HG02571 (cell line): Measurements from ENCODE around the gene ELP1.

Source experiments
- ATAC-seq: cut with Tn5 transposase; IDR thresholded peaks from one replicate; pipeline ENCODE4 v1.9.1; 2021; ENCODE audit warnings: mild to moderate bottlenecking, moderate library complexity; ENCODE audit not compliant: unreplicated experiment

ELP1 gene

DNA sequence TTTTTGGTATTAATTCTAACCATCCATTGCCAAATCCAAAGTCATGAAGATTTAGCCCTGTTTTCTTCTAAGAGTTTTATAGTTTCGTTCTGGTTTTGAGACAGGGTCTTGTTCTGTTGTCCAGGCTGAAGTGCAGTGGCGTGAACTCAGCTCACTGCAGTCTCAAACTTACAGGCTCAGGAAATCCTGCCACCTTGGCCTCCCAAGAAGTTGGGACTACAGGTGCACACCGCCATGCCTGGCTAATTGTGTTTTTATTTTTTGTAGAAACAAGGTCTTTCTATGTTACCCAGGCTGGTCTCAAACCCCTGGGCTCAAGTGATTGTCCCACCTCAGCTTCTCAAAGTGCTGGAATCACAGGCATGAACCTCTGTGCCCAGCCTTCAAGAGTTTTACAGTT, 50.8 kb downstream of the ELP1 start:
- ATAC-seq = no peak

GRCh38 chr9:108882052-108882888, 51.7 kb downstream of the ELP1 start:
- no peak for ATAC-seq

GRCh38 chr9:108880738-108881316, 53.1 kb downstream of the ELP1 start:
- ATAC-seq = no peak

DNA sequence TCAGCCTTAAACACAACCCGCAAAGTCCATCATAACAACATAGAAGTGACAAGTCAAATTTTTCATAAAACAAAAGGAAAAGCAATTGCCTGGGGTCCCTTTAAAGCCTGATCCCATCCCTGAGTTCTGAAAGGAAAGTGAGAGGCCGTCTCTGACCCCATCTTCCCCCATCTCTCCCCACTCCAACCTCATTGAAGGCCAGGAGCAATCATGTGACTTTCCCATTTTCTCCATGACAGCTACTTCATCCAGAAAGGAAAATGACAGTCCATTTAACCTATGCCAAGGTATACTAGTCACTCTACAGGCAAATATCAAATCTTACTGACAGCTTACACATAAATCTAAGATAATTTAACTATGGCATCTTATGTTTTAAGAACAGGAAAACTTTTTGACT, 56.4 kb downstream of the ELP1 start:
- ATAC-seq = no peak

DNA sequence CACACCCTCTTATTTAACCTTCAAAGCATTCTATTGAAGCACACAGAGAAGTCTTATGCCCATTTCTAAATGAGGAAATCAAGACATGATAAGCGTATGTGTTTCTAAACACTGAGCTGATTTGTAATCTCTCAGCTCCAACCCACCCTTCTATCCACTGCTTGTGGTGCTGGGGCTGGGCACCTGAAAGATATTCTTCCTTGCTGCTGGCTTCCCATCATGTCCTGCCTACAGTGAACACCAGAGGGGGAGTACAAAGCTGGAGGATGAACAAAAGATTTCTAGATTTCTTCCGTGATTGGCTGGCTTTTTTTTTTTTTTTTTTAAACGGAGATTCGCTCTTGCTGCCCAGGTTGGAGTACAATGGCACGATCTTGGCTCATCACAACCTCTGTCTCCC, 57.5 kb downstream of the ELP1 start:
- no peak for ATAC-seq

DNA sequence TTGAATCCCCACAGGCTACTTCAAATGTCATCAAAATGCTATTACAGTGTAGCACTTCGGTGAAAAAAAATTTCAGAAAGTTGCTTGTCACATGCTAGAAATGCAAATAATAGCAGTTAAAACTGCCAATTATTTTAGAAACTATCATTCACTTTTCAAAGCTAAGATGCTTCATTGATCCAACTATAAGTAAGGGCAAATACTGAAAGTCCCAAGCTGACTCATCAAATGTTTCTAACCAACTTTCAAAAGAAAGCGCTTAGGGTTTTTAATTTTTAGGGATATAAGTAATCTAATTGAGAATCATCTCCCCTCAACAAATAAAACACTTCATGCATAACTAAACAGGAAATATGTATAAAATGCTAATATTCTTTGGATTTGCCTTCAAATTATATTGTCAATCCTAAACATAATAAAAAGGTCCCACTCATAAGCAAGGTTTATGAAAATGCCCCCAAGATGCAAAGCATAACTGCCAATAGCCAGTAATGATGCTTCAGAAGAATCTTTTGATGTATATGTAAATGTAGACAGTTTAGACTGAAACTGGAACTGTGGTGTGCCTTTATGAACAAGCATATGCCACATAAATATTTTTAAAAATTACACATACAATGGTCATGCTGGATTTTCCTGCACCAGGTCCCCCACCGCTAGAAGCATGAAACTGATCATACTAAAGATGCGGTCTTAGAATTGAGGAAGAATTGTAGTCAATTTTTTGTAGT, 59.7 kb downstream of the ELP1 start:
- ATAC-seq = no peak

DNA sequence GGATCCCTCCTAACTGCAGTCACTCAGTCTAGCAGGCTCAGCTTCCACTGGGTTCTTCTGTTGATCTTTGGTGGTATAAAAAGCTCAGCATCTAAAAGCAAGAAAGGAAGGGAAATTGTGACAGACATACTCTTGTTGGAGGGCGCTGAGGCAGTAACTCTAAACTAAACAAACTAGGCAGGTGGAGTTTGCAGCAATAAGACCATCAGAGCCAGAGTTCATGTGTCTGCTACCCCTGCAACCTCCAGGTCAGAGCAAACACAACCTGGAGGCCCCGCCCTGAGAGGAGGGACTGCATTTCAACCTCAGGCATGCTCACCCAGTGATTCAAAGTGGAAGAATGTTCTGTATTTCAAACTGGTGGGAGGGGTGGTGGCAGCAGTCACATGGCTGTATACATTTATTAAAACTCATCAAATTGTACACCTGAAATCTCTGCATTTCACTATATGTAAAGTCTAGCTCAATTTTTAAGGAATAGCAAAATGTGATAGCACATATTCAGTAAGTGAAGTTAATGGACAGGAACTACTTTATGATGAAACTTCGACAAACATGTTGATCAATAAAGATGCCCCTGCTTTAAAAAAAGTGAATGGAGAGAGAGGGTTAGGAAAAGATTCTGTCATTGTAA, 64.7 kb downstream of the ELP1 start:
- no peak for ATAC-seq

DNA sequence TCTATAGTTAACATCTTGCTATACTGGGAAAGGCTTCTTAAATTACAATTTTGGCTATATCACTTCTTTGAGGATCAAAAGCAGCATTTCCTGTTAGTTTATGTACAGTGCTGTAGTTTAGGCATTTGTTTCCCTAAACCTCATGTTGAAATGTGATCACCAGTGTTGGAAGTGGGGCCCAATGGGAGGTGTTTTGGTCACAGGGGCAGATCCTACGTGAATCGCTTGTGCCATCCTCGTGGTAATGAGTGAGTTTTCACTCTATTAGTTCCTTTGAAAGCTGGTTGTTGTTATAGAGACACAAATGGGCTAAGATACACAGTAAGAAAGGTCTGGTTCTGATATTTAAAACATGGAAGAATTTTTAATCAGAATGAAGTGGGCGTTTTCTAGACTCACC, 66.1 kb downstream of the ELP1 start:
- ATAC-seq = no peak

DNA sequence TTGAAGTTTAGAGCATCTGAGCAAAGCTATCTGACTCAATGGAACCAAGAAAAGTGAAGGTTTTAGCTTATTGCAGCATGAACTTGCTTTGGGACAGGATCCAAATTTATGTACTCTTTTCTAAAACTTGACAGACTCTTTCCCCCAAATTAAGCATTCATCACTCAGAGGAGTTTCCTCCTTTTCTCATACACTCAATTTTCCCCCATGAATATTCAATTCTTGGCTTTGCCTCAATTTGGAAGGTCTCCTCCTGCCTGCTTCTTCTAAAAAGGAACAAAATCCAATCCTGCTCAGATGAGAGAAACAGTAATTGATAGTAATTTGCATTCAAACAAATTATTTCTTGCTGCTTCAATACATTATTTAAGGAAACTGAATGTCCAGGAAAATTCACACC, 66.8 kb downstream of the ELP1 start:
- ATAC-seq = no peak

GRCh38 chr9:108866001-108866420, 67.9 kb downstream of the ELP1 start:
- ATAC-seq = no peak

DNA sequence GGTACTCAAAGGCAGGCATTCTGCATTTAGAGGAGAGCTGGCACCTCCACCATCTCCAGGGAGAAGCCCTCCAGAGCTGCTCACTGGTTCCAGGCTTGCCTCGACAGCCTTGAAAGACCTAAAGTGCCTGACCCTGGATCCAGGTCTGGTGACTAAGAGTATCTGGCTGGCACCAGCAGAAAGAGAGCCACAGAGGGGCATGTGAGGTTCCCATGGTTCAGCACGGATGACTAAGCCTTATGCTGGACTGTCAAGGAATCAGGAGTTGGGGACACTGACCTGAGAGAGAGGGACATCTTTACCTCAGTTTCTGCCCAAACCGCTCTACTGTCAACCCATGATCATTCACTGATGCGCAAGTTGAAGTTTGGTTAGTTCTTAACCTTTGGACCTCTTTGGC, 68.9 kb downstream of the ELP1 start:
- ATAC-seq = no peak

- no peak for ATAC-seq
These were observed 69.5 kb downstream of the ELP1 start for GRCh38 chr9:108864446-108864845.

- no peak for ATAC-seq
These were observed 70.0 kb downstream of the ELP1 start for GRCh38 chr9:108863891-108864290.

DNA sequence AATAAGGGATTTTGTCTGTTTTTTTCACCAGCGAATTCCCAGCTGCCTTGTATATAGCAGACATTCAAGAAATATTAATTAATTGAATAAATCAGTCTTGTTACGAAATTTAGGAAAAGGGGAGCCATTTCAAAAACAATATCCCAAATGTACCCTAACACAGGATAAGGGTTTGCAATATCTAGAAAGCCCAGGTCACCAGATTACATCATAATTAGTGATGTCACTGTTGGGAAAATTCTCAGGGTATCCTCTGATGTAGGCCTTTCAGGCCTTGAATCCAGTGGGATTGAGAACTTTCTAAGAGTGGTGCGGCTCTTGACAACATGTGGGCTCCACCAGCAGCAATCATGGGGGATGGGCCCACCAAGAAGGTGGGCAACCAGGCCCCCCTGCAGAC, 71.9 kb downstream of the ELP1 start, which contains the start of gene ACTL7A:
ACTL7A (plus strand) TSS at position 270 of the 400 bp plus-strand sequence; CDS start at position 327, 57 bp downstream.
- ATAC-seq = no peak

GRCh38 chr9:108861464-108861863, 72.5 kb downstream of the ELP1 start:
- no peak for ATAC-seq

DNA sequence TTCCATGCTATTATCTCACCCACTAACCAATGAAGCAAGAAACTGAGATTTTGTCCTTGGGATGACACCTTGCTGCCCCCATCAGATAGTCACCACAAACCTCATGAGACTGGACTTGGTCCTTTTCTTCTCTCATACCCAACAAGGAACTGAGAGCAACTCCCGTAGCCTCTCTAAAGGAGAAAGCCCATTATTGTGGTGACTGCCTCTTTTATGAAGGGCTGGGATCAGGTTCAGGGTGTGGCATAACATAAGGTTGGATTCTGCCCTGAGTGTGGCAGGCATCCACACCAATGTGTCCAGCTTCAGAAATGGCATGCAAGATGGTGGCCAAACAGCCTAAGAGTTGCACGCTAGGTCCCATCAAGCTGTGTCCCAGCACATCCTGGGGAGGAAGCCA, 73.2 kb downstream of the ELP1 start:
- ATAC-seq = no peak

- ATAC-seq = no peak
These were observed 73.6 kb downstream of the ELP1 start for GRCh38 chr9:108860354-108860753.

DNA sequence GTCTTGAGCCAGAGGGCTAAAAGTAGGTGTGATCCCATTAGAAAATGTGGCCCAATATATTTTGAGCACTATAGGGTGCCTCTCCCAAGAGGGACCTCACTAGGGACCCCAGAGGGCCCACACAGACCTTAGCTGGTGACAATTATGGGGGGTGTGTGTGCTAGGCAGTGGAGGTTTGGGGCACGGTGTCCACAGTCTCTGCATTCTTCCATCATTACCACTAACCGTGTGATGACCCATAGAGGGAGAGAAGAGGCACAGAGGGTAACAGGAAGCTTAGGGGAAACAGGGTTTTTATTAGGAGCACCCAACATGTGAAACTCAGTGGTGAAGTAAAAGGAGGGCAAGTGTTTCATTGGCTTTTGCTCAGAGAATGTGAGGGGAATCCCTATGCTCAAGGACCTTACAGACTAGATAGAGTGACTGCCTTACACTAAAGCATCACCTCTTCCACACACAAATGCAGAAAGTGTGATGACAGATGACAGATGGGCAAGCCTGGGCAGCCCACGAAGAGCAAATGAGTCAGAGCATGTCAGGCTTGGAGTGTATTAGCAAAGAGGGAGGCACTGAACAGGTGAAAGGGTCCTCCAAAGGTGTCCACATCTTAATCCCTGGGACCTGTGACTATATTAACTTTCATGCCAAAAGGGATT, 74.3 kb downstream of the ELP1 start:
- no peak for ATAC-seq

DNA sequence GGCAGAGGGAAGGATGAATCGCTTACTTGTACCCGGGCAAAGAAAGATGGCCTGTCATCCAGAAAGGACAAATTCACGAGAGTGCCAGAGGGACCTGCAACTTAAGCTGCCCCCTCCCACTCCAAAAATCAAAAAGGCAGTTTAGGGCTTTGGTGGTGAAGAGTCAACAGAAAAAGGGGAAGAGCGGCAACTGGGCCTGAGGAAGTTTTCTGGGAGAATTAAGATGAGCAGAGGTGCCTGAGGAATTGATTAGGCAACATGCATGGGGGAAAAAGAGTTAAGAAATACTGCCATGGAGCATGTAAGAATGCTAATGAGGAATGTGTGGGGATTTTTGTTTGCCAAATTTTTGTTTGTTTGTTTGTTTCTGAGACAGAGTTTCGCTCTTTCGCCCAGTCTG, 76.4 kb downstream of the ELP1 start:
- ATAC-seq = no peak

DNA sequence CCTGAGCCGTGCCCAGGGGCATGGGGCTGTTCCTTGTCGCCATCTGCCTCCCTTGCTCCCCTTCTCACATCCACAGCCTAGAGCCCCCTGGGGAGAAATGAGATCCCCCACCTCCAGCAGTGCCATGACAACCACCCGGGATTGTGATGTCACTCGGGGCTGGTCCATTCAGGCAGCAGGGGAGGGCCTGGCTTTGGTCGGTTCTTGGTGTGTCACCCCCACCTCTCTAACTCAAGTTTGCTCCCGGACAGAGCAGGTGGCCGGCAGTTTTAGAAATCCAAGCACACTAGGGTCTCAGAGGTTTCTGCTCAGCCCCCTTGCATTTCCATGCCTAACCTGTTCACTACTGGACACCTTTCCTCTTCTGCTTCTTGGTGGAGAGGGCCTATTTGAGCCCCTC, 78.0 kb downstream of the ELP1 start, which contains the start of gene ACTL7B:
ACTL7B (minus strand) TSS at position 99 of the 400 bp plus-strand sequence; CDS start at position 43, 56 bp downstream.
- no peak for ATAC-seq

GRCh38 chr9:108855529-108855886, 78.4 kb downstream of the ELP1 start:
- ATAC-seq = no peak
